ENCODE data around the gene F2RL3. TPM values are rescaled to one million over a fixed set of nuclear protein-coding genes. Genes with fewer than 3 reads are reported as not detected.

Gene F2RL3
- total and polyA plus RNA-seq, 2 of the 8 experiments (the other 6 are each of a cell fraction or from before 2014, with no cell fraction given), result not detected

GRCh38 chr19:16936901-16937300 is 48.1 kb downstream of the F2RL3 start:
- H2BK20ac ChIP-seq (ENCODE audit: low read length), result no peak overlapping the region
- H2BK5ac ChIP-seq (ENCODE audit: low read depth, low read length), result no peak overlapping the region
- H3K4me1 ChIP-seq (replicated peaks in 1 of 4; ENCODE audit: control insufficient read depth in 3 of 4, insufficient read depth in 4 of 4, low read length in 3 of 4), result peaks cover 0 to 2% (median 0%) of the 10 kb centered on the region in 4 experiments; a peak in 1 of 7 replicates
- no peak overlapping the region for H4K8ac ChIP-seq (ENCODE audit: extremely low read depth, insufficient read depth, low read length)
- no peak overlapping the region for H4K91ac ChIP-seq (replicated peaks; ENCODE audit: insufficient read length, low read length)
- no peak for DNase-seq (ENCODE audit: low read depth in 1 of 2, low spot score in 2 of 2)
- no peak overlapping the region for H3K9ac ChIP-seq (replicated peaks in 1 of 4; ENCODE audit: extremely low read depth in 1 of 4, low read depth in 3 of 4, low read length in 3 of 4)
- FAIRE-seq, result no peak
- H3K27ac ChIP-seq (ENCODE audit: low read depth, low read length), result no peak overlapping the region
- H2AK5ac ChIP-seq (ENCODE audit: low read depth, low read length), result no peak overlapping the region
- no peaks in the 10 kb centered on the region for H3K23me2 ChIP-seq (ENCODE audit: low read depth, low read length)
- H3K79me1 ChIP-seq (ENCODE audit: low read depth, low read length), result no peaks in the 10 kb centered on the region
- H3K36me3 ChIP-seq (ENCODE audit: control insufficient read depth in 2 of 4, insufficient read depth in 4 of 4, low read length in 3 of 4), result no peaks in the 10 kb centered on the region
- H2BK15ac ChIP-seq (ENCODE audit: low read length), result no peak overlapping the region
- CTCF ChIA-PET (ENCODE audit: partially characterized antibody), result no interaction called here
- no peaks in the 10 kb centered on the region; a peak in 1 of 7 replicates for H3K27me3 ChIP-seq (replicated peaks in 1 of 4; ENCODE audit: control insufficient read depth in 3 of 4, extremely low read depth in 1 of 4, insufficient read depth in 3 of 4, low read length in 3 of 4)
- H3K4me2 ChIP-seq (ENCODE audit: insufficient read depth in 1 of 2, low read depth in 2 of 2, low read length in 2 of 2), result no peak overlapping the region
- POLR2A ChIA-PET (ENCODE audit: partially characterized antibody), result no interaction called here
- H3K79me2 ChIP-seq (ENCODE audit: control insufficient read depth in 1 of 2, insufficient read depth in 2 of 2, low read length in 2 of 2), result no peaks in the 10 kb centered on the region
- no peak overlapping the region for H3K56ac ChIP-seq (replicated peaks; ENCODE audit: insufficient read length, low read depth, low read length)
- WGBS, 2 experiments (ENCODE audit: extremely low coverage in 1 of 2, insufficient coverage in 1 of 2, insufficient read length in 1 of 2, insufficient replicate concordance in 2 of 2, low coverage in 1 of 2, low lambda C conversion rate in 2 of 2, missing lambda C conversion rate in 1 of 2), result 74% methylated on average over 2 of the region's 2 CpGs; no CpG with 5 or more reads in 1 of the 2 experiments
- no peak overlapping the region for H2AFZ ChIP-seq (ENCODE audit: low read length)
- no peak overlapping the region for H3K4me3 ChIP-seq (ENCODE audit: extremely low read depth in 1 of 4, insufficient read depth in 2 of 4, low read depth in 3 of 4, low read length in 4 of 4)
- no peak overlapping the region for H2BK12ac ChIP-seq (ENCODE audit: low read depth, low read length)
- H3K23ac ChIP-seq (ENCODE audit: insufficient read length), result no peak overlapping the region
- no peak overlapping the region for H3K18ac ChIP-seq (ENCODE audit: extremely low read depth, low read length)
- peaks cover 0 to 5% of the 10 kb centered on the region in 2 experiments; a peak in 2 of 4 replicates for H3K9me3 ChIP-seq (ENCODE audit: insufficient read depth in 2 of 2, low read depth in 1 of 2, low read length in 1 of 2)
- no peak for TF ChIP-seq SP1 (IDR thresholded peaks at IDR 0.05; ENCODE audit: low read depth, low read length)
- TF ChIP-seq RBBP5 (IDR thresholded peaks at IDR 0.05; ENCODE audit: borderline replicate concordance, low read depth, low read length), result no peak
- TF ChIP-seq JUND (IDR thresholded peaks at IDR 0.05; ENCODE audit: low read length), result no peak
- TF ChIP-seq HDAC2 (IDR thresholded peaks at IDR 0.05; ENCODE audit: borderline replicate concordance in 1 of 2, low read depth in 2 of 2, low read length in 2 of 2), result no peak
- TF ChIP-seq SP4 (IDR thresholded peaks at IDR 0.05; ENCODE audit: low read length), result no peak
- TF ChIP-seq KDM4A (IDR thresholded peaks at IDR 0.05; ENCODE audit: low read depth, low read length, severe bottlenecking), result no peak
- TF ChIP-seq SIX5 (IDR thresholded peaks at IDR 0.05; ENCODE audit: low read depth, low read length), result no peak
- TF ChIP-seq YY1 (IDR thresholded peaks at IDR 0.05; ENCODE audit: low read depth, low read length), result no peak
- no peak for TF ChIP-seq HDAC6 (IDR thresholded peaks at IDR 0.05; ENCODE audit: low read depth, low read length)
- TF ChIP-seq SIRT6 (IDR thresholded peaks at IDR 0.05; ENCODE audit: low read length), result no peak
- no peak for TF ChIP-seq CREB1 (IDR thresholded peaks at IDR 0.05)
- no peak for TF ChIP-seq CBX8 (IDR thresholded peaks at IDR 0.05; ENCODE audit: borderline replicate concordance, low read depth, low read length)
- H2BK120ac ChIP-seq (replicated peaks; ENCODE audit: low read depth, low read length), result no peak overlapping the region
- H3K14ac ChIP-seq (ENCODE audit: insufficient read length), result no peak overlapping the region
- H3K4ac ChIP-seq (replicated peaks; ENCODE audit: insufficient read length, low read depth, low read length), result no peak overlapping the region
- H4K5ac ChIP-seq (ENCODE audit: insufficient read length, low read depth, low read length), result no peak overlapping the region
- H4K20me1 ChIP-seq (replicated peaks in 1 of 2; ENCODE audit: control insufficient read depth in 1 of 2, insufficient read depth in 2 of 2, low read length in 2 of 2), result no peaks in the 10 kb centered on the region

Data from H1 (cell line).